ENCODE data around the gene RPLP1. TPM values are rescaled to one million over a fixed set of nuclear protein-coding genes. Genes with fewer than 3 reads are reported as not detected.

RPLP1 gene
- total RNA-seq, 1 donor from 2014 or later = 1,115 TPM

GRCh38 chr15:69480932-69481331 lies 28.3 kb downstream of the RPLP1 start:
- no peaks in the 10 kb centered on the region for H3K4me1 Mint-ChIP-seq (ENCODE audit: low read depth)

GRCh38 chr15:69482686-69483256 lies 30.2 kb downstream of the RPLP1 start:
- no peaks in the 10 kb centered on the region for H3K4me1 Mint-ChIP-seq (ENCODE audit: low read depth)
- TF ChIP-seq CTCF (IDR thresholded peaks at IDR 0.05; ENCODE audit: unreplicated experiment) = no peak
- peaks cover 4% of the 10 kb centered on the region for H3K36me3 Mint-ChIP-seq (ENCODE audit: insufficient read depth)
- peaks cover 58% of the 10 kb centered on the region for H3K27me3 Mint-ChIP-seq
- peaks cover 12% of the 10 kb centered on the region for H3K9me3 Mint-ChIP-seq (ENCODE audit: low read depth)
- no peak overlapping the region for H3K27ac Mint-ChIP-seq
- no peak for DNase-seq (ENCODE audit: low spot score, unreplicated experiment)
- no peak overlapping the region for H3K4me3 Mint-ChIP-seq (ENCODE audit: low read depth)

More at GRCh38 chr15:69480932-69481331, 28.3 kb downstream of the RPLP1 start:
- Mint-ChIP-seq H3K9me3 (ENCODE audit: low read depth) (peaks cover 12% of the 10 kb centered on the region), H3K4me3 (ENCODE audit: low read depth) (no peak overlapping the region), H3K36me3 (ENCODE audit: insufficient read depth) (peaks cover 3% of the 10 kb centered on the region), H3K27me3 (peaks cover 58% of the 10 kb centered on the region), H3K27ac (no peak overlapping the region)
- TF ChIP-seq CTCF (IDR thresholded peaks at IDR 0.05; ENCODE audit: unreplicated experiment) = no peak
- DNase-seq (ENCODE audit: low spot score, unreplicated experiment) = no peak

GRCh38 chr15:69484837-69485236 lies 32.2 kb downstream of the RPLP1 start:
- no peak overlapping the region for H3K4me3 Mint-ChIP-seq (ENCODE audit: low read depth)
- H3K27me3 Mint-ChIP-seq = peaks cover 55% of the 10 kb centered on the region
- H3K9me3 Mint-ChIP-seq (ENCODE audit: low read depth) = peaks cover 7% of the 10 kb centered on the region
- no peaks in the 10 kb centered on the region for H3K4me1 Mint-ChIP-seq (ENCODE audit: low read depth)
- peaks cover 2% of the 10 kb centered on the region for H3K36me3 Mint-ChIP-seq (ENCODE audit: insufficient read depth)
- no peak for DNase-seq (ENCODE audit: low spot score, unreplicated experiment)
- TF ChIP-seq CTCF (IDR thresholded peaks at IDR 0.05; ENCODE audit: unreplicated experiment) = no peak
- H3K27ac Mint-ChIP-seq = no peak overlapping the region

- no peaks in the 10 kb centered on the region for H3K4me1 Mint-ChIP-seq (ENCODE audit: low read depth)
- TF ChIP-seq CTCF (IDR thresholded peaks at IDR 0.05; ENCODE audit: unreplicated experiment) = no peak
- no peak overlapping the region for H3K4me3 Mint-ChIP-seq (ENCODE audit: low read depth)
- H3K27ac Mint-ChIP-seq = no peak overlapping the region
- DNase-seq (ENCODE audit: low spot score, unreplicated experiment) = no peak
- H3K27me3 Mint-ChIP-seq = peaks cover 63% of the 10 kb centered on the region
- H3K9me3 Mint-ChIP-seq (ENCODE audit: low read depth) = peaks cover 4% of the 10 kb centered on the region
- peaks cover 2% of the 10 kb centered on the region for H3K36me3 Mint-ChIP-seq (ENCODE audit: insufficient read depth)
Measured at GRCh38 chr15:69486481-69487110, 34.0 kb downstream of the RPLP1 start.

GRCh38 chr15:69489073-69489571 lies 36.5 kb downstream of the RPLP1 start:
- no peak for DNase-seq (ENCODE audit: low spot score, unreplicated experiment)
- Mint-ChIP-seq H3K27me3 (peaks cover 55% of the 10 kb centered on the region), H3K27ac (no peak overlapping the region), H3K4me3 (ENCODE audit: low read depth) (no peak overlapping the region), H3K9me3 (ENCODE audit: low read depth) (peaks cover 7% of the 10 kb centered on the region), H3K36me3 (ENCODE audit: insufficient read depth) (peaks cover 2% of the 10 kb centered on the region), H3K4me1 (ENCODE audit: low read depth) (peaks cover 2% of the 10 kb centered on the region)
- no peak for TF ChIP-seq CTCF (IDR thresholded peaks at IDR 0.05; ENCODE audit: unreplicated experiment)
